GM18511 (cell line): ENCODE results near the gene MPV17.
"Not testable (repeated sequence)": the region's sequence is repeated elsewhere in the genome, so short reads cannot be mapped to it uniquely, and the experiment has no call there.

Experiments
- ATAC-seq: cut with Tn5 transposase; IDR thresholded peaks from one replicate; pipeline ENCODE4 v1.9.1; 2021; ENCODE audit warnings: mild to moderate bottlenecking, moderate library complexity; ENCODE audit not compliant: unreplicated experiment

MPV17 gene

GRCh38 chr2:27268296-27268695 lies 54.6 kb downstream of the MPV17 start:
- ATAC-seq: not testable (repeated sequence)

- no peak for ATAC-seq
Observed at GRCh38 chr2:27265536-27265870, 57.4 kb downstream of the MPV17 start.

- no peak for ATAC-seq
Observed at GRCh38 chr2:27264753-27265535, 58.0 kb downstream of the MPV17 start.

GRCh38 chr2:27264253-27264752 lies 58.6 kb downstream of the MPV17 start:
- no peak for ATAC-seq

- ATAC-seq: no peak
Observed at GRCh38 chr2:27263287-27264252, 59.3 kb downstream of the MPV17 start.

- ATAC-seq: no peak
Observed at GRCh38 chr2:27262379-27263286, 60.3 kb downstream of the MPV17 start, which contains the start of gene SLC30A3. Gene SLC30A3, minus strand, starts transcription at chr2:27263047. Its CDS starts 141 bp downstream, at chr2:27262906.

- no peak for ATAC-seq
Observed at GRCh38 chr2:27261926-27262298, 61.0 kb downstream of the MPV17 start.

- ATAC-seq: no peak
Observed at GRCh38 chr2:27261241-27261925, 61.5 kb downstream of the MPV17 start.
